ENCODE data around the gene ASTL. TPM values are rescaled to one million over a fixed set of nuclear protein-coding genes. Genes with fewer than 3 reads are reported as not detected.

The ASTL gene
- polyA plus RNA-seq, 3 donors = 0.71 TPM; not detected in 2

GRCh38 chr2:96113367-96113677, 25.0 kb downstream of the ASTL start:
- peaks cover 5 to 30% of the 10 kb centered on the region in 2 donors for H3K27me3 ChIP-seq (ENCODE audit: control insufficient read depth in 2 of 2, insufficient read depth in 2 of 2, low read length in 2 of 2)
- no peaks in the 10 kb centered on the region for H3K36me3 ChIP-seq (replicated peaks in 1 of 2; ENCODE audit: control insufficient read depth in 1 of 2, insufficient read depth in 2 of 2, low read length in 2 of 2)
- no peak overlapping the region for H3K4me2 ChIP-seq (replicated peaks; ENCODE audit: extremely low read depth, low read length, poor library complexity, severe bottlenecking)
- Mint-ChIP-seq H3K27ac (no peak overlapping the region), H3K4me1 (peaks cover 13% of the 10 kb centered on the region), H3K27me3 (ENCODE audit: low read depth in 3 of 3) (peaks cover 26 to 51% (median 26%) of the 10 kb centered on the region in 3 donors), H3K36me3 (peaks cover 3 to 7% of the 10 kb centered on the region in 2 donors), H3K9me3 (peaks cover 2 to 10% (median 7%) of the 10 kb centered on the region in 7 donors), H3K4me3 (no peak overlapping the region)
- H2AFZ ChIP-seq (ENCODE audit: insufficient read depth, low read depth, low read length, poor library complexity, severe bottlenecking) = no peak overlapping the region
- no peaks in the 10 kb centered on the region for H3K9me3 ChIP-seq (replicated peaks in 1 of 2; ENCODE audit: control insufficient read depth in 1 of 2, insufficient read depth in 1 of 2, low read length in 2 of 2)
- H3K4me3 ChIP-seq (replicated peaks in 1 of 3; ENCODE audit: low read depth in 2 of 3, low read length in 3 of 3) = no peak overlapping the region
- H3K27ac ChIP-seq (ENCODE audit: low read depth in 1 of 2, low read length in 2 of 2) = no peak overlapping the region
- no peaks in the 10 kb centered on the region for H3K79me2 ChIP-seq (ENCODE audit: insufficient read depth, low read length)
- H3K9ac ChIP-seq (ENCODE audit: insufficient read depth, low read length, poor library complexity, severe bottlenecking) = no peak overlapping the region
- H3K4me1 ChIP-seq (ENCODE audit: control insufficient read depth in 1 of 2, insufficient read depth in 2 of 2, low read length in 2 of 2) = peaks cover 3 to 18% of the 10 kb centered on the region in 2 donors
- no peak for DNase-seq
- no peaks in the 10 kb centered on the region for H4K20me1 ChIP-seq (ENCODE audit: insufficient read depth, low read length)
- WGBS (ENCODE audit: insufficient coverage) = 92% methylated on average over 5 of the region's 7 CpGs
- TF ChIP-seq CTCF (IDR thresholded peaks at IDR 0.05) = no peak
- intact Hi-C loops (cut with micrococcal nuclease) = loop anchor here in 1 of 2 donors (10.0 kb wide), 2 partner anchors 61 to 89 kb away; no protein-coding TSS in a partner anchor

- no peak overlapping the region for H3K9ac ChIP-seq (ENCODE audit: insufficient read depth, low read length, poor library complexity, severe bottlenecking)
- H2AFZ ChIP-seq (ENCODE audit: insufficient read depth, low read depth, low read length, poor library complexity, severe bottlenecking) = no peak overlapping the region
- H3K36me3 ChIP-seq (replicated peaks in 1 of 2; ENCODE audit: control insufficient read depth in 1 of 2, insufficient read depth in 2 of 2, low read length in 2 of 2) = no peaks in the 10 kb centered on the region
- peaks cover 3 to 7% of the 10 kb centered on the region in 2 donors for H3K36me3 Mint-ChIP-seq
- H3K27me3 ChIP-seq (ENCODE audit: control insufficient read depth in 2 of 2, insufficient read depth in 2 of 2, low read length in 2 of 2) = peaks cover 5 to 24% of the 10 kb centered on the region in 2 donors
- intact Hi-C loops (cut with micrococcal nuclease) = loop anchor here in 1 of 2 donors (10.0 kb wide), 2 partner anchors 62 to 88 kb away; no protein-coding TSS in a partner anchor
- H3K9me3 ChIP-seq (replicated peaks in 1 of 2; ENCODE audit: control insufficient read depth in 1 of 2, insufficient read depth in 1 of 2, low read length in 2 of 2) = no peaks in the 10 kb centered on the region
- 85% methylated on average over 8 of the region's 9 CpGs for WGBS (ENCODE audit: insufficient coverage)
- H3K27me3 Mint-ChIP-seq (ENCODE audit: low read depth in 3 of 3) = peaks cover 25 to 50% (median 26%) of the 10 kb centered on the region in 3 donors
- DNase-seq = no peak
- peaks cover 12% of the 10 kb centered on the region for H3K4me1 Mint-ChIP-seq
- no peak overlapping the region for H3K4me3 ChIP-seq (replicated peaks in 1 of 3; ENCODE audit: low read depth in 2 of 3, low read length in 3 of 3)
- H3K27ac ChIP-seq (ENCODE audit: low read depth in 1 of 2, low read length in 2 of 2) = no peak overlapping the region
- peaks cover 3 to 18% of the 10 kb centered on the region in 2 donors for H3K4me1 ChIP-seq (ENCODE audit: control insufficient read depth in 1 of 2, insufficient read depth in 2 of 2, low read length in 2 of 2)
- H4K20me1 ChIP-seq (ENCODE audit: insufficient read depth, low read length) = no peaks in the 10 kb centered on the region
- no peak overlapping the region for H3K27ac Mint-ChIP-seq
- H3K79me2 ChIP-seq (ENCODE audit: insufficient read depth, low read length) = no peaks in the 10 kb centered on the region
- no peak overlapping the region for H3K4me2 ChIP-seq (replicated peaks; ENCODE audit: extremely low read depth, low read length, poor library complexity, severe bottlenecking)
- no peak for TF ChIP-seq CTCF (IDR thresholded peaks at IDR 0.05)
- no peak overlapping the region for H3K4me3 Mint-ChIP-seq
- peaks cover 2 to 10% (median 7%) of the 10 kb centered on the region in 7 donors for H3K9me3 Mint-ChIP-seq
These were observed 25.6 kb downstream of the ASTL start for GRCh38 chr2:96112501-96113366.
